ENCODE data around the gene PCDHA7.
"Not testable (repeated sequence)": the region's sequence is repeated elsewhere in the genome, so short reads cannot be mapped to it uniquely, and the experiment has no call there.

PCDHA7 gene

DNA sequence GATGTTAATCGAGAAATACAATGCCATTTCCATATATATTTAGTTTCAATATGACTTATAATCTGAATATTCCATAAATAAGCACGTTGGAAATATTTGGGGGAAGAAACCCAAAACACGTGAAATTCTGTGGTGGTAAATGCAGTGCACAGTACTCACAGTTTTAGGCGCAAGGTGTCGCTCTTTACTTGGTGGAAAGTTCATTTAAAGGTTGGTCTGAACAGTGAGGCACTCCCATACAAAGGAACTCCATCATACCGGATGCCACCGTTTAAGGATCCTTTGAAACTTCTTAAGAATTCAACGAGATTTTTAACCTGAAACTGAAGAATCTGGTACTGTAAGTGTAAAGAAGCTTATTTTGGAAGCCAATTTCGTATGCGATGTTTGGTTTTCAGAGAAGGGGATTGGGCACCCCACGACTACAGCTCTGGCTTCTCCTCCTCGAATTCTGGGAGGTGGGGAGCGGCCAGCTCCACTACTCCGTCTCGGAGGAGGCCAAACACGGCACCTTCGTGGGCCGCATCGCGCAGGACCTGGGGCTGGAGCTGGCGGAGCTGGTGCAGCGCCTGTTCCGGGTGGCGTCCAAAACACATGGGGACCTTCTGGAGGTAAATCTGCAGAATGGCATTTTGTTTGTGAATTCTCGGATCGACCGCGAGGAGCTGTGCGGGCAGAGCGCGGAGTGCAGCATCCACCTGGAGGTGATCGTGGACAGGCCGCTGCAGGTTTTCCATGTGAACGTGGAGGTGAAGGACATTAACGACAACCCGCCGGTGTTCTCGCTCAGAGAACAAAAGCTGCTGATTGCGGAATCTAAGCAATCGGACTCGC lies 34.9 kb downstream of the PCDHA7 start, which contains the start of gene PCDHA11:
Gene PCDHA11 (plus strand): TSS at position 237 of the 834 bp plus-strand sequence. CDS start 147 bp downstream, at position 384.
- DNase-seq = peak; percentile 18

DNA sequence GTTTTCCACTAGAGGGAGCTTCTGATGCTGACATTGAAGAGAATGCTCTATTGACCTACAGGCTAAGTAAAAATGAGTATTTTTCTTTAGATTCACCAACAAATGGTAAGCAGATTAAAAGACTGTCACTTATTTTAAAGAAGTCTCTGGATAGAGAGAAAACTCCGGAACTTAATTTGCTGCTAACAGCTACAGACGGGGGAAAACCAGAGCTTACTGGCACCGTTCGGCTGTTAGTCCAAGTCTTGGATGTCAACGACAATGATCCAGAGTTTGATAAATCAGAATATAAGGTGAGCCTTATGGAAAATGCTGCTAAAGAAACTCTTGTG lies 35.5 kb downstream of the PCDHA7 start:
- DNase-seq = peak; percentile 19

DNA sequence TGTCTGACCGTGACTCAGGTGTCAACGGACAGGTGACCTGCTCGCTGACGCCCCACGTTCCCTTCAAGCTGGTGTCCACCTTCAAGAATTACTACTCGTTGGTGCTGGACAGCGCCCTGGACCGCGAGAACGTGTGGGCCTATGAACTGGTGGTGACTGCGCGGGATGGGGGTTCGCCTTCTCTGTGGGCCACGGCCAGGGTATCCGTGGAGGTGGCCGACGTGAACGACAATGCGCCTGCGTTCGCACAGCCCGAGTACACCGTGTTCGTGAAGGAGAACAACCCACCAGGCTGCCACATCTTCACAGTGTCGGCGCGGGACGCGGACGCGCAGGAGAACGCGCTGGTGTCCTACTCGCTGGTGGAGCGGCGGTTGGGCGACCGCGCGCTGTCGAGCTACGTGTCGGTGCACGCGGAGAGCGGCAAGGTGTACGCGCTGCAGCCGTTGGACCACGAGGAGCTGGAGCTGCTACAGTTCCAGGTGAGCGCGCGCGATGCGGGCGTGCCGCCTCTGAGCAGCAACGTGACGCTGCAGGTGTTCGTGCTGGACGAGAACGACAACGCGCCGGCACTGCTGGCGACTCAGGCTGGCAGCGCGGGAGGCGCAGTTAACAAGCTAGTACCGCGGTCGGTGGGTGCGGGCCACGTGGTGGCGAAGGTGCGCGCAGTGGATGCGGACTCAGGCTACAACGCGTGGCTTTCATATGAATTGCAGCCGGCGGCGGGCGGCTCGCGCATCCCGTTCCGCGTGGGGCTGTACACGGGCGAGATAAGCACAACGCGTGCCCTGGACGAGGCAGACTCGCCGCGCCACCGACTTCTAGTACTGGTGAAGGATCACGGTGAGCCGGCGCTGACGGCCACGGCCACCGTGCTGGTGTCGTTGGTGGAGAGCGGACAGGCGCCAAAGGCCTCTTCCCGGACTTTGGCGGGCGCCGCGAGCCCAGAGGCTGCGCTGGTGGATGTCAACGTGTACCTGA lies 36.4 kb downstream of the PCDHA7 start:
- no peak for DNase-seq

DNA sequence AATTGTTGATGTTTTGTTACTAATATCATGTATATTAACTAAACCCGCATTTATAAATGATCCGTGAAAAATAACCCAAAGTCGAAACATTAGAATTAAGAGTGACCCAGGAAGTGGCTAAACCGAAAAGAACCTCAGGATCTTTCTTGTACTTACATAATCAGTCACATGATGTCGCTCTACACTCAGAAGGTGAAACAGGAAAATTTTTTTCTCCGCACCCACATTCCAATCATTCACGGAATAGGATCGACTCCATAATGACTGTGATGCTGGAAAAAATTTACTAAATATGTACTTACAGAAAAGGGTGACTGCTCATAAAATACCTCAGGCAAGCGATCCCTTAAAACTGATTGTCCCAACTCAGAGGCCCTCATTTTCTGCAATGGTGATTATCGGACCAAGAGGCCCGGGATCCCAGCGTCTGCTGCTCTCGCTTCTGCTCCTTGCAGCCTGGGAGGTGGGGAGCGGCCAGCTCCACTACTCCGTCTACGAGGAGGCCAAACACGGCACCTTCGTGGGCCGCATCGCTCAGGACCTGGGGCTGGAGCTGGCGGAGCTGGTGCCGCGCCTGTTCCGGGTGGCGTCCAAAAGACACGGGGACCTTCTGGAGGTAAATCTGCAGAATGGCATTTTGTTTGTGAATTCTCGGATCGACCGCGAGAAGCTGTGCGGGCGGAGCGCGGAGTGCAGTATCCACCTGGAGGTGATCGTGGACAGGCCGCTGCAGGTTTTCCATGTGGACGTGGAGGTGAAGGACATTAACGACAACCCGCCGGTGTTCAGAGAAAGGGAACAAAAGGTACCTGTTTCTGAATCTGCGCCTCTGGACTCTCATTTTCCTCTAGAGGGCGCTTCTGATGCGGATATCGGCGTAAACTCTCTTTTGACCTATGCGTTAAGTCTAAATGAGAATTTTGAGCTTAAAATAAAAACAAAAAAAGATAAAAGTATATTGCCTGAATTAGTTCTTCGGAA lies 41.3 kb downstream of the PCDHA7 start, which contains the start of gene PCDHA12:
Gene PCDHA12 (plus strand): TSS at position 224 of the 981 bp plus-strand sequence. CDS start 165 bp downstream, at position 389.
- DNase-seq = peak; percentile 53

DNA sequence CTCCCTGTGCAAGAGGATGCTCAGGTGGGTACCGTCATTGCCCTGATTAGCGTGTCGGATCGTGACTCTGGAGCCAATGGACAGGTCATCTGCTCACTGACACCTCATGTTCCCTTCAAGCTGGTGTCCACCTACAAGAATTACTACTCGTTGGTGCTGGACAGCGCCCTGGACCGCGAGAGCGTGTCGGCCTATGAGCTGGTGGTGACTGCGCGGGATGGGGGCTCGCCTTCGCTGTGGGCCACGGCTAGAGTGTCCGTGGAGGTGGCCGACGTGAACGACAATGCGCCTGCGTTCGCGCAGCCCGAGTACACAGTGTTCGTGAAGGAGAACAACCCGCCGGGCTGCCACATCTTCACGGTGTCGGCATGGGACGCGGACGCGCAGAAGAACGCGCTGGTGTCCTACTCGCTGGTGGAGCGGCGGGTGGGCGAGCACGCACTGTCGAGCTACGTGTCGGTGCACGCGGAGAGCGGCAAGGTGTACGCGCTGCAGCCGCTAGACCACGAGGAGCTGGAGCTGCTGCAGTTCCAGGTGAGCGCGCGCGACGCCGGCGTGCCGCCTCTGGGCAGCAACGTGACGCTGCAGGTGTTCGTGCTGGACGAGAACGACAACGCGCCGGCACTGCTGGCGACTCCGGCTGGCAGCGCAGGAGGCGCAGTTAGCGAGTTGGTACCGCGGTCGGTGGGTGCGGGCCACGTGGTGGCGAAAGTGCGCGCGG lies 42.6 kb downstream of the PCDHA7 start:
- DNase-seq = not testable (repeated sequence)

DNA sequence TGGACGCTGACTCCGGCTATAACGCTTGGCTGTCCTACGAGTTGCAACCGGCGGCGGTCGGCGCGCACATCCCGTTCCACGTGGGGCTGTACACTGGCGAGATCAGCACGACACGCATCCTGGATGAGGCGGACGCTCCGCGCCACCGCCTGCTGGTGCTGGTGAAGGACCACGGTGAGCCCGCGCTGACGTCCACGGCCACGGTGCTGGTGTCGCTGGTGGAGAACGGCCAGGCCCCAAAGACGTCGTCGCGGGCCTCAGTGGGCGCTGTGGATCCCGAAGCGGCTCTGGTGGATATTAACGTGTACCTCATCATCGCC lies 43.2 kb downstream of the PCDHA7 start:
- no peak for DNase-seq

DNA sequence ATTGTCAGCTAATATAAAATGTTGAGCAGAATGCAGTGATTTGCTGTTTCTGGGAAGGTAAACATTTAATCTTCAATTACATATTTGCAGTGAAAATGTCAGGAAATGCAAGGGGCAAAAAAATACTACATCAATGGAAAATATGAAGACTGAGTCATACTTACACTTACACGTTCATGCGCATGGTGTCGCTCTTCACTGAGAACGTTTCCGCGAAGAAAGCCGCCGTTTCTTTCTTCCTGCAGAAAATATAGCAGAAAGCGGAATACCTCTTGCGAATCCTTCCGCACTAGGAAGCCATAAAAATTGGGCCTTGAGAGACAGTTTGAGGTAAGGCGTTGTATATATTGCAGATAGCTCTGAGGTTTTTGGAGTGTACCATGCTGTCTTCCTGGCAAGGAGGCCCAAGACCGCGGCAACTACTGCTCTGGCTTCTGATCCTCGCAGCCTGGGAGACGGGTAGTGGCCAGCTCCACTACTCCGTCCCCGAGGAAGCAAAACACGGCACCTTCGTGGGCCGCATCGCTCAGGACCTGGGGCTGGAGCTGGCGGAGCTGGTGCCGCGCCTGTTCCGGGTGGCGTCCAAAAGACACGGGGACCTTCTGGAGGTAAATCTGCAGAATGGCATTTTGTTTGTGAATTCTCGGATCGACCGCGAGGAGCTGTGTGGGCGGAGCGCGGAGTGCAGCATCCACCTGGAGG lies 48.0 kb downstream of the PCDHA7 start, which contains the start of gene PCDHA13:
Gene PCDHA13 (plus strand): TSS at position 236 of the 702 bp plus-strand sequence. CDS start 145 bp downstream, at position 381.
- DNase-seq = no peak

DNA sequence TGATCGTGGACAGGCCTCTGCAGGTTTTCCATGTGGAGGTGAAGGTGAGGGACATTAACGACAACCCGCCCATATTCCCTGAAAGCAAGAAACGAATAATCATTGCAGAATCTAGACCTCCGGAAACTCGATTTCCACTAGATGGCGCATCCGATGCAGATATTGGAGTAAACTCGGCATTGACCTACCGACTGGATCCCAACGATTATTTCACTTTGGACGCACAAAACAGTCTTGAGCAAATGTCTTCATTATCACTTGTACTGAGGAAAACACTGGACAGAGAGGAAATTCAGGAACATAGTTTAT lies 48.5 kb downstream of the PCDHA7 start:
- DNase-seq = no peak

DNA sequence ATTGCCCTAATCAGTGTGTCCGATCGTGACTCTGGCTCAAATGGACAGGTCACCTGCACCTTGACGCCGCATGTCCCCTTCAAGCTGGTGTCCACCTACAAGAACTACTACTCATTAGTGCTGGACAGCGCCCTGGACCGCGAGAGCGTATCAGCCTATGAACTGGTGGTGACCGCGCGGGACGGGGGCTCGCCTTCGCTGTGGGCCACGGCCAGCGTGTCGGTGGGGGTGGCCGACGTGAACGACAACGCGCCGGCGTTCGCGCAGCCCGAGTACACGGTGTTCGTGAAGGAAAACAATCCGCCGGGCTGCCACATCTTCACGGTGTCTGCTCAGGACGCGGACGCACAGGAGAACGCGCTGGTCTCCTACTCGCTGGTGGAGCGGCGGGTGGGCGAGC lies 49.3 kb downstream of the PCDHA7 start:
- no peak for DNase-seq

DNA sequence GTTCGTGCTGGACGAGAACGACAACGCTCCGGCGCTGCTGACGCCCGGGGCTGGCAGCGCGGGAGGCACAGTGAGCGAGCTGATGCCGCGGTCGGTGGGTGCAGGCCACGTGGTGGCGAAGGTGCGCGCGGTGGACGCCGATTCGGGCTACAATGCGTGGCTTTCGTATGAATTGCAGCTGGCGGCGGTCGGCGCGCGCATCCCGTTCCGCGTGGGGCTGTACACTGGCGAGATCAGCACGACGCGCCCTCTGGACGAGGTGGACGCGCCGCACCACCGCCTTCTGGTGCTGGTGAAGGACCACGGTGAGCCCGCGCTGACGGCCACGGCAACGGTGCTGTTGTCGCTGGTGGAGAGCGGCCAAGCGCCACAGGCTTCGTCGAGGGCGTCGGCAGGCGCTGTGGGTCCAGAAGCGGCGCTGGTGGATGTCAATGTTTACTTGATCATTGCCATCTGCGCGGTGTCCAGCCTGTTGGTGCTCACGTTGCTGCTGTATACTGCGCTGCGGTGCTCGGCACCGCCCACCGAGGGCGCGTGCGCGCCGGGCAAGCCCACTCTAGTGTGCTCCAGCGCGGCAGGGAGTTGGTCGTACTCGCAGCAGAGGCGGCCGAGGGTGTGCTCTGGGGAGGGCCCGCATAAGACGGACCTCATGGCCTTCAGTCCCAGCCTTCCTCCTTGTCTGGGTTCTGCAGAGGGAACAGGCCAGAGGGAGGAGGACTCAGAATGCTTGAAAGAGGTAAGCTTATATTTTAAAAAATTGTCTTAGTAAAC lies 50.0 kb downstream of the PCDHA7 start:
- no peak for DNase-seq

All from kidney glomerular epithelial cell (primary cell).